T-helper 2 cell treated with Interferon-gamma antibody and Interleukin-4, amounts not matched to agents 5 μg/mL and 100 μg/mL, for 36 hours (primary cell): ENCODE data around the gene AKAP13.

Experiments used
- DNase-seq: peaks from one replicate; pipeline ENCODE4 v3.0.0; 2021; ENCODE audit warnings: low spot score
- H3K27ac Mint-ChIP-seq: one replicate; pipeline ENCODE4 v1.8.0; 2021; ENCODE audit warnings: mild to moderate bottlenecking, mixed read lengths
- H3K27me3 Mint-ChIP-seq: one replicate; pipeline ENCODE4 v1.8.0; 2021; ENCODE audit warnings: low read depth, mixed read lengths
- H3K36me3 Mint-ChIP-seq: one replicate; pipeline ENCODE4 v1.8.0; 2021; ENCODE audit warnings: low read depth, mixed read lengths
- H3K4me1 Mint-ChIP-seq: one replicate; pipeline ENCODE4 v1.8.0; 2021; ENCODE audit warnings: low read depth, mixed read lengths
- H3K4me3 Mint-ChIP-seq: one replicate; pipeline ENCODE4 v1.8.0; 2022; ENCODE audit warnings: mild to moderate bottlenecking, moderate library complexity, mixed read lengths
- H3K9me3 Mint-ChIP-seq: one replicate; pipeline ENCODE4 v1.8.0; 2021; ENCODE audit warnings: mixed read lengths

The AKAP13 gene

DNA sequence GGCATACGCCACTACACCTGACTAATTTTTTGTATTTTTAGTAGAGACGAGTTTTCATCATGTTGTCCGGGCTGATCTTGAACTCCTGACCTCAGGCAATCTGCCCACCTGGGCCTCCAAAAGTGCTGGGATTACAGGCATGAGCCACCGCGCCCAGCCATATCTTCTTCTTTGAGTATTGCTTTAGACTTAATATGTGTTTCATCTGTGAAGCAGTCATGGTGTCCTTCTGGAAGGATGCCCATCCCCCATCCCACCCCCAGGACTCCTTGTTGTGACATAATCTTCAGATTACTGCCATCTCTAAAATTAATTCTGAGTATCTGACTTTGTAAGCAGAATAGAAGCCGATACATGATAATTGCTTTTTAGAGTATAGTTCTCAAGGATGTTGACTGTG is 356.7 kb downstream of the AKAP13 start:
- peaks cover 70% of the 10 kb centered on the region for H3K36me3 Mint-ChIP-seq
- no peaks in the 10 kb centered on the region for H3K4me1 Mint-ChIP-seq
- no peak overlapping the region for H3K4me3 Mint-ChIP-seq
- peaks cover 20% of the 10 kb centered on the region for H3K9me3 Mint-ChIP-seq
- H3K27me3 Mint-ChIP-seq: no peaks in the 10 kb centered on the region
- DNase-seq: no peak
- H3K27ac Mint-ChIP-seq: no peak overlapping the region

DNA sequence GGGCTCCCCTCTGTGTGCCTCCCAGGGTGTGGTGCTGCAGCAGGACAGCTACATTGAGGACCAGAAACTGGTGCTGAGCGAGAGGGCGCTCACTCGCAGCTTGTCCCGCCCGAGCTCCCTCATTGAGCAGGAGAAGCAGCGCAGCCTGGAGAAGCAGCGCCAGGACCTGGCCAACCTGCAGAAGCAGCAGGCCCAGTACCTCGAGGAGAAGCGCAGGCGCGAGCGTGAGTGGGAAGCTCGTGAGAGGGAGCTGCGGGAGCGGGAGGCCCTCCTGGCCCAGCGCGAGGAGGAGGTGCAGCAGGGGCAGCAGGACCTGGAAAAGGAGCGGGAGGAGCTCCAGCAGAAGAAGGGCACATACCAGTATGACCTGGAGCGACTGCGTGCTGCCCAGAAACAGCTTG is 360.6 kb downstream of the AKAP13 start:
- Mint-ChIP-seq H3K4me1 (no peaks in the 10 kb centered on the region), H3K27me3 (no peaks in the 10 kb centered on the region), H3K4me3 (no peak overlapping the region), H3K27ac (no peak overlapping the region), H3K36me3 (peaks cover 65% of the 10 kb centered on the region), H3K9me3 (no peaks in the 10 kb centered on the region)
- no peak for DNase-seq

DNA sequence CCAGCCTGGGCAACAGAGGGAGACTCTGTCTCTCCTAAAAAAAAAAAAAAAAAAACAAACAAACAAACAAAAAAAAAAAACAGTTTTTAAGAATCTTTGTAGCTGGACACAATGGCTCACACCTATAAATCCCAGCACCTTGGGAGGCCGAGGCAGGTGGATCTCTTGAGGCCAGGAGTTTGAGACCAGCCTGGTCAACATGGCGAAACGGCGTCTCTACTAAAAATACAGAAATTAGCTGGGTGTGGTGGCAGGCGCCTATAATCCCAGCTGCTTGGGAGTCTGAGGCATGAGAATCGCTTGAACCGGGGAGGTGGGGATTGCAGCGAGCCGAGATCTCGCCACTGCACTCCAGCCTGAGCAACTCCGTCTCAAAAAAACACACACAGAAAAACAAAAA is 361.3 kb downstream of the AKAP13 start:
- Mint-ChIP-seq H3K4me1 (no peaks in the 10 kb centered on the region), H3K9me3 (no peaks in the 10 kb centered on the region), H3K27me3 (no peaks in the 10 kb centered on the region), H3K36me3 (peaks cover 65% of the 10 kb centered on the region), H3K27ac (no peak overlapping the region), H3K4me3 (no peak overlapping the region)
- no peak for DNase-seq

DNA sequence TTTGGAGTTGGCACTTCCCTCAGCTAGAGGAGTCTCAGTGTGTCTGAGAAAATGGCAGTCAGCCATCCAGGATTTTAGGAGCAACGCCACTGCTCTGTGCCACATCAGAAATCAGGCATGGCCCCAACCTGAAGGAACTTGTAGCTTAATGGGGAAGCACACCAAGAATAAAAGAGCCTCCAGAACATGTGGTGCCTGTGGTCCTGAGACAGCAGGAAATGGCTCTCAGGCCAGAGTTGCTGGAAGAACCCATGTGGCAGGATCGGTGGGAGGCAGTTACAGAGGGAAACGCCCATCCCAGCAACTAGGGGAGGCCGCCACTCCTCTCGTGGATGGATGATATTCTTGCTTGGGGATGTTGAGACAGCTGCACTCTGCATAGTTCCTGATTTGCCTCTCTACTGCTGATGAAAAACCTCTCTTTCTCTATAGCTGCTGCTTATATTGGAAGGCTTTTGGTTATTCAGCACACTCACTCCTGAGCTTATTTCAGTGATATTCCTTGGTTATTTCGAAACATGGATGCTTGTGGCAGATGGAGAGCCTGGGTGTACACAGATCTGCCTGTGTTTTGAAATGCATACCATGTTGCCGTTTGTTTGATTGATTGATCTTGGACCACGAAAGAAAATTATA is 361.9 kb downstream of the AKAP13 start:
- H3K4me1 Mint-ChIP-seq: no peaks in the 10 kb centered on the region
- DNase-seq: no peak
- H3K27ac Mint-ChIP-seq: peak overlapping the region; percentile 15
- no peaks in the 10 kb centered on the region for H3K9me3 Mint-ChIP-seq
- H3K27me3 Mint-ChIP-seq: no peaks in the 10 kb centered on the region
- H3K36me3 Mint-ChIP-seq: peaks cover 65% of the 10 kb centered on the region
- no peak overlapping the region for H3K4me3 Mint-ChIP-seq

DNA sequence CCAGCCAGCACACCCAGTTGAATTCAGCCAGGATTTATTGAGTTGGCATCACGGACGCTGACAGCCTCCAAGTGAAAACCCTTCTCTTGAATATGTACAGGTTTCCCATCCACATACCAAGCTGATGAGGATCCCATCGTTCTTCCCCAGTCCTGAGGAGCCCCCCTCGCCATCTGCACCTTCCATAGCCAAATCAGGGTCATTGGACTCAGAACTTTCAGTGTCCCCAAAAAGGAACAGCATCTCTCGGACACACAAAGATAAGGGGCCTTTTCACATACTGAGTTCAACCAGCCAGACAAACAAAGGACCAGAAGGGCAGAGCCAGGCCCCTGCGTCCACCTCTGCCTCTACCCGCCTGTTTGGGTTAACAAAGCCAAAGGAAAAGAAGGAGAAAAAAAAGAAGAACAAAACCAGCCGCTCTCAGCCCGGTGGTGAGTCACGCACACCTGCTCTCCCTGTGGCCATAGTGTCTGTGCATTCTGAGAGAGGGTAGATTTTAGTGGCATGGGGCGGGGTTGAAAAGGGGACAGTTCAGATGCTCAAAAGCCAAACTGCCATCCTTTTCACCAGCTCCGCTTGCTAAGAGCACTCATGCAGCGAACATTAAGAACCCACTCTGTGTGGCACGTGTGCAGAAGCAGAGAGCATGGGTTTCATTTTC is 363.1 kb downstream of the AKAP13 start:
- H3K9me3 Mint-ChIP-seq: no peaks in the 10 kb centered on the region
- no peak for DNase-seq
- no peak overlapping the region for H3K27ac Mint-ChIP-seq
- H3K36me3 Mint-ChIP-seq: peaks cover 66% of the 10 kb centered on the region
- no peaks in the 10 kb centered on the region for H3K4me1 Mint-ChIP-seq
- H3K27me3 Mint-ChIP-seq: no peaks in the 10 kb centered on the region
- H3K4me3 Mint-ChIP-seq: no peak overlapping the region

DNA sequence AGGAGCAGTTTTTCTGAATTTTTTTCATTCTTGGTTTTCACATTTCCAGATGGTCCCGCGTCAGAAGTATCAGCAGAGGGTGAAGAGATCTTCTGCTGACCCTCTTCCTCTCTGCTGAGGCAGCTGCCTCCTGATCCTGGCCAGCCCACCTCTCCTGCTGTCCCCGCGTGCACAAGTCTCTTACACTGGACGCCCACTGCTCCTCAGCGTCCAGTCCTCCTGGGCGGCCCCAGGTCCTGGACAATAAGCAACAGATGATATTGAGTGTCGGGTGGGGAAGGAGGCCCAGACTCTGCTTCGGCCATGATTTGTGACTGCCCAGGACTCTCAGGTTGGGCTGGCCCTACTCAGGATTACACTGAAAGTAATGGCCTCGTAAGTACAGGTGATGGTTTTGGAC is 364.2 kb downstream of the AKAP13 start:
- Mint-ChIP-seq H3K4me3 (no peak overlapping the region), H3K36me3 (peaks cover 63% of the 10 kb centered on the region), H3K27ac (no peak overlapping the region), H3K9me3 (no peaks in the 10 kb centered on the region), H3K27me3 (no peaks in the 10 kb centered on the region), H3K4me1 (no peaks in the 10 kb centered on the region)
- DNase-seq: no peak

DNA sequence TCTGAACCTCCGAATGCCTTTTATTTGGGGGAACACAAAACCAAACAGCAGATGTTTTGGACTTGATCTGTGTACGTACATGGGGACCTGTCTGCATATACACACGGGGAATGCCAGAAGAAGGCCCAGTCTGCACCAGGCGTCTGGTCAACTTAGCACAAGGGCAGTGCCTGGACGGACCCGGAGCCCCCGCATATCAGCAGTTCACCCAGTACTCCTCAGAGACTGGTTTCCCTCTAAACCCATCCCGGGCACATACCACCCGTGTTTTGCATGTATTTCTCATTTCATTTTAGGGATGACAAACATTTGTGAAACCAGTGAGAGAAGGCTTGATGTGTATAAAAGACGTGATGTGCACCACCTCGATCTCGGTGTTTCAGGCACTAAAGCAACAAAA is 364.6 kb downstream of the AKAP13 start:
- Mint-ChIP-seq H3K4me3 (no peak overlapping the region), H3K27ac (no peak overlapping the region), H3K4me1 (no peaks in the 10 kb centered on the region), H3K9me3 (no peaks in the 10 kb centered on the region), H3K36me3 (peaks cover 59% of the 10 kb centered on the region), H3K27me3 (no peaks in the 10 kb centered on the region)
- DNase-seq: no peak

DNA sequence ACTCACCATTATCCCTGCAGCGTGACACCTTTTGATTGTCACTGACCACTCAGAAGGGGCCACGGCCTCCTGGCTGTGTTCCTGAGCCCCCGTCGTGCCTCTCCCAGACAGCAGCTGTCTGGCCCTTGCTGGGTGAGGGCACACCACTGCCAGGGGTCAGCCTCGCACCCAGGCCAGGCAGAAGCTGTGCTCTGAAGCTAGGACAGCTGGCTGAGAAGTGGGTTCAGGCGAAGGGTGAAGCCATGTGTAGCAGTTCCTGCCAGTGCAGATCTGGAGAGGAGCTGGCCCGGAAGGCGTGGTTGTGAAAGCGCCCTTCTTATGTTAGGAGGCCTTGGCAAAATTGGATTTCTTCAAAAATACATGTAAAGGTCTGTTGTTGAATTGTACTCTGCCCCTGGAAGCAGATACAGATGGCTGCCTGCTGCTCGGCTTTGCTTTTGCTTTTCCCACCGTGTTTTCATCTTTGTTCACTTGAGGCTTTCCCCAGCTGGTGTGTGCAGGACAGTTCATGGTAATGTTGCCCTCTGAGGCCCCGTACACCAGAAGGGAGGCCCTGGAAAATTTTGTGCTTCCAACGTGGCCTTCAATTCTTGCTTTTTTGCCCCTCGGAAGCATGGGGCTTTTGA is 365.2 kb downstream of the AKAP13 start:
- H3K27ac Mint-ChIP-seq: no peak overlapping the region
- no peak overlapping the region for H3K4me3 Mint-ChIP-seq
- peaks cover 53% of the 10 kb centered on the region for H3K36me3 Mint-ChIP-seq
- no peaks in the 10 kb centered on the region for H3K27me3 Mint-ChIP-seq
- H3K9me3 Mint-ChIP-seq: no peaks in the 10 kb centered on the region
- no peak for DNase-seq
- H3K4me1 Mint-ChIP-seq: no peaks in the 10 kb centered on the region

DNA sequence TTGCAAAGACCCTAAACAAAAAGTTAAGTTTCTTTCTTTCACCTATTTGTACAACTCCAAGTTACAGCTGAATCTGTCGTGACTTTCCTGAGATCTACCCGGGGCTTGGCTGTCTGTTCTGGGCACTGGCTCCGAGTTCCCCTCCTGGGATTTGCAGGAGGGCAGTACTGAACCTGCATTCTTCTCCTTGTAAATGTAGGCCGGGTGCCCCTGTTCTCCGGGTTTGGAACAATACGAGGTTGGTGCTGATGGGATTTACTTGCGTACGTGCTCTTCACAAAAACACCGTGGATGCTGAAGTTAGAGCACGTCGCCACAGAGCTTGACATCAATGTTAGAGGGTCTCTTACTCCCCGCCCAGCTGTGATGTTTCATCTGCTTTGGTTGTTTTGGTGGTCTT is 366.2 kb downstream of the AKAP13 start:
- Mint-ChIP-seq H3K4me3 (no peak overlapping the region), H3K36me3 (peaks cover 47% of the 10 kb centered on the region), H3K9me3 (no peaks in the 10 kb centered on the region), H3K27ac (no peak overlapping the region), H3K4me1 (no peaks in the 10 kb centered on the region), H3K27me3 (no peaks in the 10 kb centered on the region)
- DNase-seq: no peak

DNA sequence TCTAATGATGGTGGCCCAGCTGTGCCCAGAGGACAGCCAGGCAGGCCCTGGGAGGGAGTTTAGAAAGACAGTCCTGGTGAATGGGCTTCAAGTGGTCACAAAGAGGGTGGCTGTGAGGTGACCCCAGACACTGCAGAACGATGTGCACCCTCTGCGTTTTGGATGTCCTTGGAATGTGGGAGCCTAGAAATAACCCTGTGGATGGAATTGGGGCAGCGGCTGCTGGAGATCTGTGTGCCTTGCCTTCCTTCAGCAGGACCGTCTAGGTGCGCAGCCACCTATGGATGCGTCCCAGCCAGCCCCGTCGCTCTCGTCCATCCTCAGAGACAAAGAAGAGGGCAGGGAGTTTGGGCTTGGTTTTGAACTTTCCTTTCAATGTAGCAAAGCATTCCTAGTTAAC is 367.8 kb downstream of the AKAP13 start:
- no peak for DNase-seq
- Mint-ChIP-seq H3K4me3 (no peak overlapping the region), H3K9me3 (no peaks in the 10 kb centered on the region), H3K27me3 (no peaks in the 10 kb centered on the region), H3K4me1 (no peaks in the 10 kb centered on the region), H3K27ac (no peak overlapping the region), H3K36me3 (peaks cover 39% of the 10 kb centered on the region)

DNA sequence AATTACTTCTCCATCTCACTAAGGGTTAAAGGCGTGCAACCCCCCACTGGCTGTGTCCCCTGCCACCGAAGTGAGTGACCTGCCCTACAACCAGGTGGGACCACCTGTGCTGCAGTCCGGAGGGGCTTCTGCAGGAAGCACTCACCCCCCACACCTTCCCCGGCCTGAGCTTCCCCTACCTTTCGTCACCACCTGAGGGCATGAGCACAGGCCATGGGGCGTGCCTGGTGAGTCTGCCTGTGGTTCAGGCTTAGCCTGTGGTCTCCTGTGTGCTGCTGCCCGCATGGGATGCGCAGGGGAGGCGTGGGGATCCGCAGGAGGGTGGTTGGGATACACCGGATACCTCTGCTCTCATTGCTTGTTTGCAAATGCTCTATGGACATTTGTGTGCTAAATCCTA is 368.3 kb downstream of the AKAP13 start:
- DNase-seq: no peak
- H3K4me1 Mint-ChIP-seq: no peaks in the 10 kb centered on the region
- peaks cover 34% of the 10 kb centered on the region for H3K36me3 Mint-ChIP-seq
- H3K27ac Mint-ChIP-seq: no peak overlapping the region
- no peaks in the 10 kb centered on the region for H3K27me3 Mint-ChIP-seq
- no peaks in the 10 kb centered on the region for H3K9me3 Mint-ChIP-seq
- no peak overlapping the region for H3K4me3 Mint-ChIP-seq

DNA sequence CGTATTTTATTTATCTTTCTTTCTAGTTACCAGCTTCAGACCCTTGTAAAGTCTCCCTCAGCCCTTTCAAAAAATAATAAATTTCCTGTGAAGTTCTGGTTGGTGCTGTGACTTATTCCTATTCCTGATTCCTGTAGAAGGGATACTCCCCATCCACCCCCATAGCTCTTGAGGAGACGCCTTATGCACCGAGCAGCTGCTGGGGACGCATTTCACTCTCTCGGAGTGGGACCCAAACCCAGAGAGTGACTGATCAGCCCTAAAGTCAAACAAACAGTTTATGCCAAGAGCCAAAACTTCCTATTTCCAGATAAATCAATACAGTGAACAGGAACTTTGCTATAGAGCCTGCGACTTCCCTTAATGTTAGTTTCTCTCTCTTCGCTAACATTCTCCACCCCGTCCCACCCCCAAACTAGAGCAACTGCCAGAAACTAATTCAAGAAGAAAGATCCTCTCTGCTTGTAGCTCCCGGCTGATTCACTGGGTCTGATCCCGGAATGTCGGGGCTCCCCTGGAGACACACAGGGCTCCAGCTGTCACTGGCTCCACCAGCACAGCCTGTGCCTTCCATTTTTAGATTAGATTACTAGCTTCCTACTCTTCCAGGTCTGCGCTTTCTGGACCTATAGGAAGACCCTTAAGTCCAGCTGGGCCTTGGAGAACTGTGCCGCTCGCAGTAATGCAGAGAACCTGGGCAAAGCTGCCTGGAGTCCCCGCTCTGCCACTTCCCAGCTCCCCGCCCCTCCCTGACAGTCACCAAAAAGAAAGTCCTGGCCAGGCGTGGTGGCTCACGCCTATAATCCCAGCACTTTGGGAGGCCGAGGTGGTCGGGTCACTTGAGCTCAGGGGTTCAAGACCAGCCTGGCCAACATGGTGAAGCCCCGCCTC is 369.1 kb downstream of the AKAP13 start:
- Mint-ChIP-seq H3K27me3 (no peaks in the 10 kb centered on the region), H3K4me3 (no peak overlapping the region), H3K4me1 (no peaks in the 10 kb centered on the region), H3K27ac (no peak overlapping the region), H3K9me3 (no peaks in the 10 kb centered on the region), H3K36me3 (peaks cover 28% of the 10 kb centered on the region)
- no peak for DNase-seq

DNA sequence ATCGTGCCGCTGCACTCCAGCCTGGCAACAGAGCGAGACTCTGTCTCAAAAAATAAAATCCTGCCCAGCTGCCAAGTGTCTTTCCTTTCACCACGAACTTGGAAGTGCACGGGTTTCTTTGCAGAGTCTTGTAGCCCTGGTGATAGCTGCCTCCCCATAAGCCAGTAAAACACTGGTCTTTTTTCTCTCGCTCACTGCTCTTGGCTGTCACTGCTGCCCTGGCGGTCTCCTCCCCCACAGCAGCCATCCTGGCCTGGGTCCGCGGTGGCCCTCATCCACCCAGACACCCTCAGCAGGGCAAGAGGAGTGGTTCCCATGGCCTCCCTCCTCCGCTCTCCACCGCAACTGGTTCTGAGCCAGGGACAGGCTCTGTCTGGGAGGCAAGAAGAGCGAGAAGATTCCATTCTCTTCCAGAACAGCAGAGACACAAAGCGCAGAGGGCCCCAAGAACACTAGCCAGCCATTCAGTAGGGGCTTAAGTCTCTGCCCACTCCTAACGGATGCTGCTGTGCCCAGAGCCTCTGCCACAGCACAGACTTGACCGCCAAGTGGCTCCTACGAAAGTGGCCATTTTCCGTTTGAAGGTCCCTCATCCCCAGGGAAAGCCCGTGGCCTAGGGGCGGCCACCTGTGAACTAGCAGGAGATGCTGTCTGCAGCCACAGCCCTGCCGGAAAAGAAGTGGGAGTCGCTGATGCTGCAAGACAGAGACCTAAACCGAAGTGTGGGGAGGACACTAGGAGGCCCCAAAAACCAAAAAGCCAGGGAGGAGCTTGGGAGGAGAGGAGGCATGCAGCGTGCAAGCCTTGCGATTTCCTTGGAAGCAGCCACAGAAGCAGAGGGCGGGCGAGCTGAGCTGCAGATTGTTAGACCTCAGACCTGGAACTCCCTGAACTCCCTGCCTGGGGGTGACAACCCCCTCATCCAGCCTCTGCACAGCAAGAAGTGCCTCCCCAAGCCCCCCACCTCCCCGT is 370.2 kb downstream of the AKAP13 start:
- H3K4me3 Mint-ChIP-seq: no peak overlapping the region
- no peaks in the 10 kb centered on the region for H3K4me1 Mint-ChIP-seq
- no peak overlapping the region for H3K27ac Mint-ChIP-seq
- H3K36me3 Mint-ChIP-seq: peaks cover 20% of the 10 kb centered on the region
- H3K27me3 Mint-ChIP-seq: no peaks in the 10 kb centered on the region
- no peak for DNase-seq
- no peaks in the 10 kb centered on the region for H3K9me3 Mint-ChIP-seq
